MCF 10A (cell line): ENCODE data around the gene DPH7. TPM values are rescaled to one million over a fixed set of nuclear protein-coding genes. Genes with fewer than 3 reads are reported as not detected.
A peak's percentile ranks its signal among the peaks of the same experiment; 100 is the strongest.

Experiments
- BruUV-seq: library from RNA; stranded (reverse); fragments of 400-500 nt; replicated peaks from 2 replicates; lab custom pipeline; 2021; lab: Mats Ljungman, UMichigan
- CTCF ChIA-PET: fragments of 300-600 bp; sonication (Branson Sonifier 250); formaldehyde crosslinking; extraction: SDS; loops from one replicate; lab custom pipeline; 2021; ENCODE audit warnings: antibody characterized with exemption, inconsistent platforms; lab: Yijun Ruan, JAX
- POLR2A ChIA-PET: fragments of 300-600, 350-650 bp; sonication (Branson Sonifier 250); formaldehyde crosslinking; extraction: SDS; loops from one replicate; lab custom pipeline; 2020; ENCODE audit warnings: antibody characterized with exemption, inconsistent platforms; lab: Yijun Ruan, JAX
- DNase-seq: peaks from one replicate; pipeline ENCODE4 v3.0.0-alpha.2; 2018; ENCODE audit not compliant: unreplicated experiment
- H3K27ac Mint-ChIP-seq: one replicate; pipeline ENCODE4 v1.8.0; 2022; ENCODE audit warnings: mild to moderate bottlenecking, low read depth, mixed read lengths; ENCODE audit not compliant: unreplicated experiment
- H3K27me3 Mint-ChIP-seq: one replicate; pipeline ENCODE4 v1.8.0; 2022; ENCODE audit warnings: mixed read lengths; ENCODE audit not compliant: insufficient read depth, unreplicated experiment
- H3K36me3 Mint-ChIP-seq: one replicate; pipeline ENCODE4 v1.8.0; 2022; ENCODE audit warnings: mild to moderate bottlenecking, moderate library complexity, mixed read lengths; ENCODE audit not compliant: insufficient read depth, unreplicated experiment
- H3K4me1 Mint-ChIP-seq: one replicate; pipeline ENCODE4 v1.8.0; 2022; ENCODE audit warnings: mixed read lengths; ENCODE audit not compliant: insufficient read depth, unreplicated experiment
- H3K4me3 Mint-ChIP-seq: one replicate; pipeline ENCODE4 v1.8.0; 2022; ENCODE audit warnings: mild to moderate bottlenecking, moderate library complexity, mixed read lengths; ENCODE audit not compliant: unreplicated experiment
- H3K9me3 Mint-ChIP-seq: one replicate; pipeline ENCODE4 v1.8.0; 2022; ENCODE audit warnings: mixed read lengths; ENCODE audit not compliant: unreplicated experiment
- intact Hi-C: fragments of 100-400 bp; cut with micrococcal nuclease; formaldehyde crosslinking; loops from 2 replicates; pipeline ENCODE4 v1.14.1; 2022
- total RNA-seq: library from RNA; stranded (reverse); gene quantifications from 2 replicates; pipeline ENCODE4 v1.2.3, GENCODE V29; 2022
- TF ChIP-seq, protein P1 (sequence below): fragments of 200-600 bp; IDR thresholded peaks from one replicate; pipeline ENCODE4 v1.8.0; 2022; ENCODE audit warnings: antibody characterized with exemption, mild to moderate bottlenecking; ENCODE audit not compliant: unreplicated experiment

The DPH7 gene
- total RNA-seq, 1 experiment from 2014 or later = 46.4 TPM

DNA sequence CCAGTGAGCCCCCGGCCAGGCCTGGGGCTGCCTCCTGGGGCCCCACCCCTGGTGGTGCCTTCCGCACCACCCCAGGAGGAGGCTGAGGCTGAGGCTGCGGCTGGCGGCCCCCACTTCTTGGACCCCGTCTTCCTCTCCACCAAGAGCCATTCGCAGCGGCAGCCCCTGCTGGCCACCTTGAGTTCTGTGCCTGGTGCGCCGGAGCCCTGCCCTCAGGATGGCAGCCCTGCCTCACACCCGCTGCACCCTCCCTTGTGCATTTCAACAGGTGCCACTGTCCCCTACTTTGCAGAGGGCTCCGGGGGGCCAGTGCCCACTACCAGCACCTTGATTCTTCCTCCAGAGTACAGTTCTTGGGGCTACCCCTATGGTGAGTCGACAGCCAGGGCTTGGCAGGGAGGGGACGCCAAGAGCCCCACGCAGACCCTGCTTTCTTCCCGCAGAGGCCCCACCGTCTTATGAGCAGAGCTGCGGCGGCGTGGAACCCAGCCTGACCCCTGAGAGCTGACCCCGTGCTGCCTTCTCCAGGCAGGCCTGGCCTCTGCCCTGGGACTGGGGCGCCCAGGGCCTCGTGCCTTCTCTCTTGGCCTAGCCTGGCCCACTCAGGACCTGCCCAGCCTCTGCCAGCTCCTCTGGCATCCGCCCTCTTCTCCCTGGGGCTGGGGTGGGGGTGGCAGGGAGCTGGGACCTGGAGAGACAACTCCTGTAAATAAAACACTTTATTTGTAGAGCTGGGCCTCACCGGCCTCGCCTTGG lies 36.1 kb upstream of the DPH7 start:
- DNase-seq = no peak
- Mint-ChIP-seq H3K9me3 (no peaks in the 10 kb centered on the region), H3K36me3 (peaks cover 87% of the 10 kb centered on the region), H3K4me3 (no peak overlapping the region), H3K27ac (peak overlapping the region; percentile 69), H3K27me3 (no peaks in the 10 kb centered on the region), H3K4me1 (peaks cover 35% of the 10 kb centered on the region)
- ChIA-PET POLR2A (no interaction called here), CTCF (interaction anchor here (0.9 kb wide), 1 partner anchor 21 kb away, joined by 3 read pairs; no protein-coding TSS in a partner anchor)
- TF ChIP-seq, protein P1, sequence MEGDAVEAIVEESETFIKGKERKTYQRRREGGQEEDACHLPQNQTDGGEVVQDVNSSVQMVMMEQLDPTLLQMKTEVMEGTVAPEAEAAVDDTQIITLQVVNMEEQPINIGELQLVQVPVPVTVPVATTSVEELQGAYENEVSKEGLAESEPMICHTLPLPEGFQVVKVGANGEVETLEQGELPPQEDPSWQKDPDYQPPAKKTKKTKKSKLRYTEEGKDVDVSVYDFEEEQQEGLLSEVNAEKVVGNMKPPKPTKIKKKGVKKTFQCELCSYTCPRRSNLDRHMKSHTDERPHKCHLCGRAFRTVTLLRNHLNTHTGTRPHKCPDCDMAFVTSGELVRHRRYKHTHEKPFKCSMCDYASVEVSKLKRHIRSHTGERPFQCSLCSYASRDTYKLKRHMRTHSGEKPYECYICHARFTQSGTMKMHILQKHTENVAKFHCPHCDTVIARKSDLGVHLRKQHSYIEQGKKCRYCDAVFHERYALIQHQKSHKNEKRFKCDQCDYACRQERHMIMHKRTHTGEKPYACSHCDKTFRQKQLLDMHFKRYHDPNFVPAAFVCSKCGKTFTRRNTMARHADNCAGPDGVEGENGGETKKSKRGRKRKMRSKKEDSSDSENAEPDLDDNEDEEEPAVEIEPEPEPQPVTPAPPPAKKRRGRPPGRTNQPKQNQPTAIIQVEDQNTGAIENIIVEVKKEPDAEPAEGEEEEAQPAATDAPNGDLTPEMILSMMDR = no peak
- no TSS peak for BruUV-seq
- intact Hi-C loops = loop anchor here (5.0 to 10.0 kb wide), 2 partner anchors 38 to 60 kb away; partner anchors contain the start of genes DPH7, MRPL41 and PNPLA7

DNA sequence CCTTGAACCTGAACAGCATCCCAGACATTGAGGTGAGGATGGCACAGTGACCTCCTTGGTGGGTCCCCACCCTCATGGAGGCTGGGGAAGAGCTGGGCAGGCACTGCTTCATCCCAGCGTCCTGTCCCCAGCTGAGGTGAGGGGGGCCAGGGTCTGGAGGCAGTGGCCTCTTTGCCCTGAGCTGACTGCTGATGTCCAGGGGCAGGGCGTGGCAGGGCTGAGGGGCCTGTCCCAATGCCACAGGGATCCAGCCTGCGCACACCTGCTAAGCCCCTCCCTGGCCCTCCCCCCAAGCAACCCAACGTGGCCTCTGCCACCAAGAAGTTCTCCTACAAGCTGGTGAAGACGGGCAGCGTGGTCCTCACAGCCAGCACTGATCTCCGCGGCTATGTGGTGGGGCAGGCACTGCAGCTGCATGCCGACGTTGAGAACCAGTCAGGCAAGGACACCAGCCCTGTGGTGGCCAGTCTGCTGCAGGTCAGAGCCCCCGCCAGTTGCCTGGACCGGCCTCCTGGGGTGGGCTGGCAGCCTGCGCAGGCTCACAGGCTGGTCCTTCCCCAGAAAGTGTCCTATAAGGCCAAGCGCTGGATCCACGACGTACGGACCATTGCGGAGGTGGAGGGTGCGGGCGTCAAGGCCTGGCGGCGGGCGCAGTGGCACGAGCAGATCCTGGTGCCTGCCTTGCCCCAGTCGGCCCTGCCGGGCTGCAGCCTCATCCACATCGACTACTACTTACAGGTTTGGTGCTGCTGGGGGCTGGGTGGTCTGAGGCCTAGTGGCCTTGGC lies 35.2 kb upstream of the DPH7 start:
- intact Hi-C loops = loop anchor here (5.0 to 10.0 kb wide), 2 partner anchors 37 to 59 kb away; partner anchors contain the start of genes DPH7, MRPL41 and PNPLA7
- CTCF ChIA-PET = interaction anchor here (0.9 kb wide), 1 partner anchor 35 kb away, joined by 3 read pairs; no protein-coding TSS in a partner anchor
- Mint-ChIP-seq H3K4me1 (peaks cover 31% of the 10 kb centered on the region), H3K36me3 (peaks cover 87% of the 10 kb centered on the region), H3K27ac (peak overlapping the region; percentile 96), H3K4me3 (no peak overlapping the region), H3K9me3 (no peaks in the 10 kb centered on the region), H3K27me3 (no peaks in the 10 kb centered on the region)
- BruUV-seq = no TSS peak
- no peak for DNase-seq
- POLR2A ChIA-PET = interaction anchor here (0.6 to 1.2 kb wide), 2 partner anchors 22 to 62 kb away, joined by 3 to 4 read pairs; partner anchors contain the start of gene MRPL41
- TF ChIP-seq, protein P1 = no peak

DNA sequence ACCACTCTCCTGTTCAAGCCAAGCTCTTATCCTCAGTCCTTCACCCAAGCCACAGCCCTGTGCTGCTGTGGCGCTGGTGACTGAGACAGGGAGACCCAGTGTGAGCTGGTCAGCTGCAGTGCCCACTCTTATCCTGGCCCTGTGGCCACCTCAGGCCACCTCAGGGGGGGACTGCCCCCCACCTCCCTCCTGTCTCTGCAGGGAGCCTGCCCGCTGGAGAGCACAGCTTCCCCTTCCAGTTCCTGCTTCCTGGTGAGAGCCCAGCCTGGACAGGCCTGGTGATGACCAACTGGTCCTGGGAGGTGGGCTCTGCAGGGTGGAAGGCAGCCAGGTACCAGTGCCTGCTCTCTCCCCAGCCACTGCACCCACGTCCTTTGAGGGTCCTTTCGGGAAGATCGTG lies 34.5 kb upstream of the DPH7 start:
- Mint-ChIP-seq H3K9me3 (no peaks in the 10 kb centered on the region), H3K4me1 (peaks cover 31% of the 10 kb centered on the region), H3K4me3 (peak overlapping the region; percentile 72), H3K27ac (peak overlapping the region; percentile 96), H3K36me3 (peaks cover 85% of the 10 kb centered on the region), H3K27me3 (no peaks in the 10 kb centered on the region)
- CTCF ChIA-PET = no interaction called here
- TF ChIP-seq, protein P1 = no peak
- intact Hi-C loops = loop anchor here (5.0 to 10.0 kb wide), 2 partner anchors 36 to 58 kb away; partner anchors contain the start of genes DPH7, MRPL41 and PNPLA7
- no peak for DNase-seq
- POLR2A ChIA-PET = interaction anchor here (0.6 to 1.7 kb wide), 4 partner anchors 22 to 61 kb away, joined by 3 to 13 read pairs (median 4); partner anchors contain the start of gene MRPL41
- no TSS peak for BruUV-seq
